Measurements from ENCODE around the gene CAST.
"Not testable (repeated sequence)": the region's sequence is repeated elsewhere in the genome, so short reads cannot be mapped to it uniquely, and the experiment has no call there.

Gene CAST

DNA sequence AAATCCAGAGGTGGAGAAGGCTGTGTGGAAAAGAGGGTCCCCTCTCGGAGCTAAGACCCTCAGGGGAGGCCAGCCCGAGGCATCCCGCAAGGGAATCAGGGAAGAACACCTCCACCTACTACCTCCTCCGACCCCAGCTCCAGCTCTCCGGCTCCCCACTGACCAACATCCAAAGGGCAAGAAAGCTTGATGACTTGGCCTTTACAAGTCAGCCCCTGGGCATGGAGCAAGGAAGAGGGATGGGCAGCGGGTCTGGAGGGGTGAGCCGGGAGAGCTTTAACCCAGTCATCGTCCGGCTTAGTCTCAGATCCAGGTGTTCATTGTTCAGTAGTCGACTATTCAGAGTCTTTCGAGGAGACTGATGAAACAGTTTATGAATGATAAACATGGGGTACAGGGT is 113.5 kb downstream of the CAST start:
- no peak for DNase-seq (ENCODE audit: extremely low read depth in 1 of 2, low read depth in 1 of 2)

DNA sequence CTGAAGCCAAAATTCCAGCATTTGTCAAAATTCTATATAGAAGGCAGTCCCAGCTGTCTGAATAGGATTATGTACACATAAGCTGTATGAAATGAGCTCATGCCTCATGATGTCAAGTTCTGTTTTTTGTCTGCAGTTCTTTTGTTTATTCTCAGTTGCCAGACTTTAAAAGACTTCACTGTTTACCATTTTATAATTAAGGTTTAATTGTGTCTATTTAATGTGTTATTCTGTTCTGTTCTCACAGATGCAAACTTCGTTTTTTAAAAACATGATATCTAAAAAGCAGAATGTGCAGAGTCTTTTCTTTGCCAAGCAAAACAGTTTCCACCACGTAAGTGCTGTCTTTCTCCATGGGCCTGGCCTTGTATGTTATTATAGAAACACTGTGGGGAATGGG is 114.4 kb downstream of the CAST start:
- DNase-seq (ENCODE audit: extremely low read depth in 1 of 2, low read depth in 1 of 2) = no peak

DNA sequence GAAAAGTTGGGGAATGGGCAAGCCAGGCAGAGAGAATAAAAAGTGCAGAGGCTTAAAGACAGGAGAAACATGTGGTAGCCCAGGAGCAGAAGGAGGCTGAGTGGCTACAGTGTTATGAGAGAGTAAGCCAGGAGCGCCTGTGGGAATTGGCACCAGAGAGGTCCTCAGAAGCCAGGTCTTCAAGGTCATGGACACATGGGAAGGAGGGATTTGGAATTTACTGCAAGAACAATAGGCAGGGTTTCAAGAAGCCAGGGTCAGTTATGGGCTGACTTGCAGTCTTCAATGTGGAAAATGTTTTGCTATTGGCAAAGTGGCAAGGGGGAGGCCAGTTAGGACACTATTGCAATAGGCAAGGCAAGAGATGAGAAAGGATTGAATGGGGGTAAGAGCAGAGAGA is 116.2 kb downstream of the CAST start:
- no peak for DNase-seq (ENCODE audit: extremely low read depth in 1 of 2, low read depth in 1 of 2)

DNA sequence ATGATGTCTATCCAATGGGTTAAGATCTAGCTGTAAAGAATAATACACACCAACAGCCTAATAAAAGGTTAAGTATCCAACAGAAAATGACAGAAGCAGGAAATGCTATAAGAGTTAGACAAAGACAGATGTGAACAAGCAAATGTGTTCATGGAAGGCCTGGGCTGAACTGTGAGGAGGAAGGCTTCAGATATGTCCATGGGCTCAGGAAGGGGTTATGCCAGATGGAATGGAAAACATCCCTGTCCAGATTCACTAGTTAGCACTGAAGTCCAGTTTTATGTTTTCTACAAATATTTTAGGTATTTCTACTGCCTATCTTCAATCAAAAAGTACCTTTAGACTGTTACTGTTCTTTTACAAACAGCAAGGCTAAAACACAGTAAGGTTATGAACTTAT is 118.5 kb downstream of the CAST start:
- no peak for DNase-seq (ENCODE audit: extremely low read depth in 1 of 2, low read depth in 1 of 2)

DNA sequence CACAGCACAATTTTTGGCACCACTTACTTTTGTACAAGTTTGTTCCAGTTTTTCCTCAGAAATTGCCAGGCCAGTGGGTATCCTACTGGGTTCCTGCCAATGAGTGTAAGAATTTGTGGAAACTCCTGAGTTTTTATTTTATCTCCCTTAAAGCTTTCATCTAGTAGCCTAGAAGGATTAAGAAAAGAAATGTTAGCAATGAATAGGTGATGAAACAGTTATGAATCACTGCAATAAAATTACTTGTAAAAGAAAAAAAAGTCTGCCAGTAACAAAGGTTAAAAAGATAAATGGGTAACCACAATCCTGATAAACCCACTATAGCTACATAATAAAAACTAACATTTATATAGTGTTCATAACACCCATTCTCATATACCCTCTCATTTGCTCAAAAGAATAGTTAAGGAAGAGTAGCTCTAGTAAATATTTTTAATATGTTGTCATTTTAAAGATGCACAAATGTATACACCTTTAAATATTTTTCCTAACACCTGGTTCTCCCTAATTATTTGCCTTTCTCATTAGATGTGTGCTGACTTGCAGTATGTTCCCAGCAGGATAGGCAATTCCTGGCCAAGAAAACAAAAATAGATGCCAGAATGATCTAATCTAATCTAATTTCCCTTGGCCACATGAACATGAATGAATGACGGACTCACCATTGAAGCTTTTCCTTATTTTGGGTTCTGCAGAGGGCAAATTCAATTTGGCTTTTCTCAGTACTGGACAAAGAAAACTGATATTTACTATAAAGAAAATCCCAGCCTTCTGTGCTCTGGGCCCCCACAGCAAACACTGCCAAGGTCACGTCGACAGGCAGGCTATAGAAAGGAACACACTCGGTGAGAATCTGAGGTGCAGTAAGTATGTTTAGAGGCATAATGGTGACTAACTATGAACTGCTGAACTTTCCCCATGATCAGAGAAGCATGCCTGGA is 119.1 kb downstream of the CAST start:
- DNase-seq (ENCODE audit: extremely low read depth in 1 of 2, low read depth in 1 of 2) = no peak

DNA sequence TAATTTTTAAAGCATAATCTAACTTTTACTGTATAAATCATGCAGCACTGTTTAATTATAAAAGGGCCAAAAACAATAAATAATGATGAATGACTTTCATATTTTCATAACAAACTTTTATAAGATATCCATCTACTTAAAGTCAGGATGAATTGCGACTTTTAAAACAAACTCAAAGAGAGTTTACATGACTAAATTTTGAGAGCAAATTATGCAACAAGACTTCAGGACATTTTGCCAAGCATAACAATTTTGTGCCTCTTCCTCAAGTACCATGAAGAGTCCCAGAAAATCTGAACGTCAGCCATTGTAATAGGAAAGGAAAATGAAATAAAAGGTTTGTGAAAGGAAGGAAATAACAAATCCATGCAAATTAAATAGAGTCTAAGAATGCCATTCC is 121.2 kb downstream of the CAST start:
- no peak for DNase-seq (ENCODE audit: extremely low read depth in 1 of 2, low read depth in 1 of 2)

DNA sequence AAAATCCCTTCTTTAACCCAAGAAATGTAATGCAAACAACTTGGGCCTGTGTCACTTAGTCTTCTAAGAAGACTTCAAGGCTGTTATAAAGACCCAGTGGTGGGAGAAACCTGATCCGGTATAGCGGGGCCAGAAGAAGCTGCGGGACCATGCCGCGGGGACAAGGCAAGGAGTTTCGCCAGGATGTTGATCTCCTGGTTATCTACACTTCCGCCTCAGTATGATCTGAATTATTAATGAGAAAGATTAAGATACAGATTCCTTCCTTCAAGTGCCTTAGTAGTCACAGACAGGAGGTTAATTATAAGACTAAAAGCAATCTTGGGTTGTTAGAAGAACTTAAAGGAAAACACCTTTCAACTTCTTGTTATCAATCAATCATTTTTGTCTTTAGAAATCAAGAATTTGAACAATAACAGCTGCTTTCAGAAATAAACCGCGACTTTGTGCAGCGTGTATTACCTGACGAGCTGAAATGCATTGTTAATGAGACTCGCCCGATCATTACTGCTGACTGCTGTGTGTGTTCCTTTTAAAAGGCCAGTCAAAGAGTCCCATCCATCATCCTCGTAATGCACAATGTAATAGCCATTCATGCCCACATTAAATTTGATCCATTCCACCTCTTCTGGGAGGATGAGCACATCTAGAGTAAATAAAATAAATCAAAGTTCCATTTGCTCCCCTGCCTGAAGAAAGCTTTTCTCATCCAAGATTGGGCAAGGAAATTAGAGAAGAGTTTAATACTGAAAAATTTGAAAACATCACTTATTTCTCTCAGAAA is 123.3 kb downstream of the CAST start:
- no peak for DNase-seq (ENCODE audit: extremely low read depth in 1 of 2, low read depth in 1 of 2)

DNA sequence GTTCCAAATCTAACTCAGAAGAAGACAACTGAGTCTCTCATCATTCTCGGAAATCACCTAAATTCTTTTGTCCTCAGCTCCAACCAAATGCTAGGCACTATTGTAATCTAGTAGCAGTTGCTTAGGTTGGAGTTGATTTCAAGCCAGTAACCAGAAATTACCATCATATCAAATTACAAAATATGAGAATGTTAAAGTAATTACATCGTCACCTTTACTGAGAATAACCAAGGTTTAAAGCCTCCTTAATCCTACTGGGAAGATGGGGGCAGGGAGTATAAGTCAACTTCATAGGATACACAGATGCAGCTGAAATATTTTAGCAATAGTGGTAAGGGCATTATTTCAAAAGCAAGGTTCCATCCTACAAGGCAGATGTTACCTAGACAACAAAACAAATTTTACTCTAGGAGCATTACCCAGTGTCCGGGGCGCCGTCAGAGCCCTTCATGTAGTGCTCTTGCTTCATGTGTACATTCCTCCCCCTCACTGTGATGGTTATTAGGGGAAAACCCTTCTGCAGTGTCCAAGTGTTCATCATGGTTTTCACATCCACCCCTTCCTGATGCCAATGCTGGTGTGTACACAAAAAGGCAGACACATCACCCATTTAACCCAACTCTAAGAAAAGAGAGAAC is 126.1 kb downstream of the CAST start:
- DNase-seq (ENCODE audit: extremely low read depth in 1 of 2, low read depth in 1 of 2) = no peak

DNA sequence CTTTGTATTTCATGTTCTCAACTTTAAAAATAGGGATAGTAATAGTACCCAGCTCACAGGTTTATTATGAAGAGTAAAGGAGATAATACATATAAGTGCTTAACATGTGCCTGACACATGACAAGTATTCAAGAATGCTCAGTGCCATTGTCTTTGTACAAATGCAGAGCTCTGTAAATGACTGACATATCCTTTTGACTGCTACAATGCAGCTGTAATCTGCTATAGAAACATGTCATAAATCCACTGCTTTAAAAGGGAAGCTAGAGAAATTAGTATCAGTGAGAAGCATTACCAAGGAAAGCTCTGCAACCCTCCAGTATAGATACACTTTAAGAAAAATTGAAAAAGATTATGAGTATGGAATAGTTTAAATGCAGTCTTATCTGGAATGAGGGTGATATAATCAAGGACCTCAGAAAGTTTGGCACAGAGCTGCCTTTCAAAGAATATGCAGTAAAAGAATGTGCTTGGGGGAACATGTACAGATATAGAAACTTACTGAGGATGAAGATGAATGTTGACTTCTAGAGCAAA is 127.7 kb downstream of the CAST start:
- no peak for DNase-seq (ENCODE audit: extremely low read depth in 1 of 2, low read depth in 1 of 2)

DNA sequence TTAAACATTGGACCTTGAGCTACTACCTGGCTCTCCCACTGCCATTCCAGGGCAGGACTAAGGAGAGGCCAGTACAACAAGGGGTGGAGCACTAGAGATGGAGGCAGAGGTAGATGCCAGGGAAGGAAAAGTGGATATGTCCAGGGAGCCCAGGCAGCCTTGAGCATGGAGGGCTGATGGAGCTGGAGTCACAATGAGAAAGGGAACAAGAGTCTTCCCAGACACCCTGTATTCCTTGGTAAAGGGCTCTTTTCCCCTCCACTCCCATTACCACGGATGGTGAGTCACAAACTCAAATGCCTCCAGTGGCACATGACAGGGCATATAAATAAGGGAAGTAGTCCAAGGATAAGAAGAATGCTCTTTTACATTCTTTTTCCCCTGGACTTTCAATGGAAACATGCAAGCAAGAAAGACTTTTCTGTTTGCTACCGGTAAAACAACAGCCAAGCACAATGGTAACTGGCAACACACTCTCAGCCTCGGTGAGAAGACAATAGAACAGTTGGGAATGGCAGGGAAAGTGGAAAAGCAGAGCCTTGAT is 128.9 kb downstream of the CAST start:
- no peak for DNase-seq (ENCODE audit: extremely low read depth in 1 of 2, low read depth in 1 of 2)

DNA sequence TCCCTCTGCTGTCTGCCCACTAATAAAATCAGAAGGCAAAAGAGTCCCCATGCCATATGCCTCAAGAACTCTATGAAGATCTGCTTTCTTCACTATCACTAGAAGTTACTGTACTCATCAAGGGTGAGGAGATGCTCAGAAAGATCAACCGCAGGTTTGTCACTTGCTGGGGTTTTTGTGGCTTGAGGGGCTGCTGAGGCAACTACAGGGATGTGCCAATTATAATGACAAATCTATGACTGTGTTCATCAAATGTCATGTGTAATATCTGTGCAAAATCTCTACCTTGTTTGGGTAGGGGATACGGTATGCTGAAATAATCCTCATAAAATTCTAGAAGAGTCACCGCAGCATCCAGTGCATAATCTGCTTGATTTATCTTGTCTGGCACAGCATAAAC is 132.6 kb downstream of the CAST start:
- DNase-seq (ENCODE audit: extremely low read depth in 1 of 2, low read depth in 1 of 2) = peak in 1 of 2 donors; percentile 74

DNA sequence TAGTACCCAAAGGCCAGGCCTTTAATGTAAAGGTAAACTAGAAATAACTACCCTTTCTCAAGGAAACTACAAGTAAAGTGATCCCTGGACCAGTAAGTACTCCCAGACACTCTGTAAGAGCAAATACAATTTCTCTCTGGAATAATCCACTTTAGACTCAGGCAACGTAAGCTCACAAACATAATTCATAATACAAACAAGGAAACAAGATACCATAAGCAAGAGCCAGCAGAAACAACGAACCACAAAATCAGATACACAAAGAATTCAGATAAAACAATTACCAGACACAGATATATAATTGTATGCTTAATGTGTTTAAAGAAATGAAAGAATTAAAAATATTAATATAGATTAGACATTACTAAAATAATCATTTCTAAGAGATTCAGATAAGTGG is 133.4 kb downstream of the CAST start:
- no peak for DNase-seq (ENCODE audit: extremely low read depth in 1 of 2, low read depth in 1 of 2)

DNA sequence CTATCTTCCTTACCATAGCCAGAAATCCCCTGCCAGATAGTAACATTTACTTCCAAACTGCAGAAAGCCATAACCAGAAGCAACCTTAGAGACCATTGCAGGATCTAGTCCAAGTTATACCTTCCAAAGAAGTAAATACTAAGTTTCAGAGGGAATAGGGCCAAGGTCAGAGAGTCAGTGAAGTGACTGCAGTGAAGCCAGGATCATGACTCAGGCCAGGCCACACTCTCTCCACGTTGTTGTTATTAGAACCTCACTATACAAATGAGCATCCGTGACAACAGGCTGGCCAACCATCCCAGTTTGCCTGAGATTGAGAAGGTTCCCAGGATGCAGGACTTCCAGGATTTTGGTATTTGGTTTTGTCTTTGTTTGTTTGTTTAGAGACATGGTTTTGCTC is 134.3 kb downstream of the CAST start:
- no peak for DNase-seq (ENCODE audit: extremely low read depth in 1 of 2, low read depth in 1 of 2)

DNA sequence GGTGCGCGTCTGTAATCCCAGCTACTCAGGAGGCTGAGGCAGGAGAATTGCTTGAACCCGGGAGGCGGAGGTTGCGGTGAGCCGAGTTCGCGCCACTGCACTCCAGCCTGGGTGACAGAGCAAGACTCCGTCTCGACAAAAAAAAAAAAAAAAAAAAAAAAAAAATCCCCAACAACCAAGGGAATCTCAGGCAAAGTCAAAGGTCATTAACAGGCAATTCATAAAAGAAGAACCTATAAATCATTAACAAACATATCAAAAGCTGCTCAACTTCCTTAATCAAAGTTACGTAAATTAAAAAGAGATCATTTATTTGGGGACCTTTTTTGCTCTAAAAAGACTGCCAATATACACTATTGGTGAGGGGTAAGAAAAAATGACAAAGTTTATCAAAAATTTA is 139.5 kb downstream of the CAST start:
- DNase-seq (ENCODE audit: extremely low read depth in 1 of 2, low read depth in 1 of 2) = not testable (repeated sequence)

DNA sequence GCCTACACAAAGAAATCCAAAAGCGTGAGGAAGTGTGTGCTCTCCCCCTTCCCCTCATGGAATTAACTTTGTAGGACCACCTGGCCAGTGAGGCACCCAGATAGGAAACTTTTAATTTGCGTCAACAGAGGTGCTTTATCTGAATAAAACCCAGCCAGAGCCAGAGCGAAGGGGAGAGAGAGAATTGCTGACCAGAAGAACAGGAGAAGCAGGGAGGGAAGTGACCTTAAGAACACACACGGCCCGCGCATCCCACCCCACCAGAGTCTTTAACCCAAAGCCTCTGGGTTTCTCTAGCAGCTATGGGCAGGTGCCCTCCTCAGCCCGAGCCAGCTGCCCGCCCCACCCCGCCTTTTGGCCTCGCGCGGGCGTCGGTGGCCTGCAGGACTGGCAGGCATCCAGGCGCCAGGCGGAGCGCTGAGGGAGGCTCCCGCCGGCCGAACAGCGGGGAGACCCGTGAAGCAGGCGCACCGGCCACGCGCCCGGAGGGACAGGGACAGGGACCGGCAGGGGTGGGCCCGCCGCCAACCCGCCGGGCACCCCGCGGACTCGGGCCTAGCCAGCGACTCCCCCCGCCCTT is 145.0 kb downstream of the CAST start:
- DNase-seq (ENCODE audit: extremely low read depth in 1 of 2, low read depth in 1 of 2) = no peak

DNA sequence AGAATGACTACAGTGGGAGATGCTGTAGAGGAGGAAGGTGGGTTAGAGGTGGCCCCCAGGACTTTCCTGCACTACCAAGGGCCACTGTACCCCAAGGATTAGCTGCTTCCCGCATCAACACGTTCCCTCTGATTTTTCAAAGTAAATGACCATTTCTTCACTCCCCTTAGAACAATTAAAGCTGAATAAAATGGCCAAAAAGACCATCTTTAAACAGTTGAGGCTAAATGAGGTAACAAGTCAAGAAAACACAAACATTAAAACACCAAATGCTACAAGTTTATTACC is 146.3 kb downstream of the CAST start:
- no peak for DNase-seq (ENCODE audit: extremely low read depth in 1 of 2, low read depth in 1 of 2)

DNA sequence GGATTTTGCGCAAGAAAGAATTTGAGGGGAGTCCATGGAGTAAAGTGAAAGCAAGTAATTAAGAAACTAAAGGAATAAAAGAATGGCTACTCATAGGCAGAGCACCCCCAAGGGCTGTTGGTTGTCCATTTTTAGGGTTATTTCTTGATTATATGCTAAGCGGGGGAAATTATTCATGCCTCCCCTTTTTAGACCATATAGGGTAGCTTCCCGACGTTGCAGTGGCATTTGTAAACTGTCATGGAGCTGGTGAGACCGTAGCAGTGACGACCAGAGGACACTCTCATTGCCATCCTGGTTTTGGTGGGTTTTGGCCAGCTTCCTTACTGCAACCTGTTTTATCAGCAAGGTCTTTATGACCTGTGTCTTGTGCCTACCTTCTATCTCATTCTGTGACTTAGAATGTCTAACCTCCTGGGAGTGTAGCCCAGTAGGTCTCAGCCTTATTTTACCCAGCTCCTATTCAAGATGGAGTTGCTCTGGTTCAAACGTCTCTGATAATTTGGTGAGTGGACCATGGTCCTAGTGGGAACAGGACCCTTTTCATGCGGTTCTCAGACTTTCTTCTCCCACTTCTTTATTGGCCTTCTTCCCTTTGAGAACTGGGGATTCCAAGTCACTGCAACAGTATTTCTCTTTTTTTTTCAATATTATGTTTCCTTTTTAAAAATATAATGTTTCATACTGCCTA is 146.8 kb downstream of the CAST start:
- no peak for DNase-seq (ENCODE audit: extremely low read depth in 1 of 2, low read depth in 1 of 2)

DNA sequence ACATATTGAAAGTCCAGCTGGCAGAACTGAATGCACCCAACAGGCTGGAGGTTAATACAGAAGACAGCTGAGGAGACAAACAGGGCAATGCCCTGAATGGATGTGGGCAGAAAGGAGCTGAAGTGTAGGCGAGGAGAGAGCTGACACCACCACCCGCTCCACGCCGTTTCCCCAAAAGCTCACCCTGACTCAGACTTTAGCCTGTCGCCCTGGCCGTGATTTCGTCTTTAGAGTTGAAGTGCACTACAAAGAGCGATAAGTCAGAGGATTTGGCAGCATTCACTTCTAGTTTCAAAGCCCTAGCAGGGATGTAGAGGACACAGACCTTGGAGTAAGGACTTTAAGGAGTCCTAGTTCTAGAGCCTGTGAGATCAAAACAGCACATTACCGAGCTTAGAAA is 147.7 kb downstream of the CAST start:
- DNase-seq (ENCODE audit: extremely low read depth in 1 of 2, low read depth in 1 of 2) = peak in 1 of 2 donors; percentile 34

DNA sequence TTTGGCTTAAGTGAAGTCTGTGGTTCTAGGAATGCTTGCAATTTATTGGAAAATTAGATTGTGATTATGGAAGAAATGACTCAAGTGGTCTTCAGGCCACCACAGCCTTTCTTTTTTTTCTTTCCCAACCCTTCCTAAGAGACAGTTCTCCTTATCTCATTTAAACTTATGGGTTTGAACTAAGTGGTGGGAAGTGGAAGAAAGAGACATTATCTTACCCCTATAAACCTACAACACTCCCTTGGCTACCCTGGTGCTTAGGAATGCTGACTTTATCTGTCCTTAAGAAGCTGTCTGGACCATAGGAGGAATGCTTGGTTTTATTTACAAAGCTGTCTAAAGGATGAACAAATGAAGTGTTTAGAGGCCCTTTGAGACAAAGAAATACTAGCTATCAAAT is 150.7 kb downstream of the CAST start:
- no peak for DNase-seq (ENCODE audit: extremely low read depth in 1 of 2, low read depth in 1 of 2)

DNA sequence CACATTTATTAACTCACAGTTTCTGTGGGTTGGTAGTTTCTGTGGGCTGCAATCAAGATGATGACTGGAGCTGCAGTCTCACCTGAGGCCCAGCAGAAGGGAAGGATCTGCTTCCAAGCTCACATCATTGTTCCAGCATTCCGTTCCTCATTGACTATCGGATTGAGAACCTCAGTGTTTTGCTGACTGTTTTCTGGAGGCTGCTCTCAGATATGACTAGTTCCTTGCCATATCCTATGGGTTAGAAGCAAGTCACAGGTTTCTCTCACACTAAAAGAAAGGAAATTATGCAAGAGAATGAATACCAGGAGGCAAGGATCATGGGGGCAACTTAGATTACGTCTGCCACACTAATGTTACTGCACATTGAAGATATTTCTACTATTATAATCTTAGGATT is 151.9 kb downstream of the CAST start:
- DNase-seq (ENCODE audit: extremely low read depth in 1 of 2, low read depth in 1 of 2) = no peak
